Neural cell (in vitro differentiated cells): ENCODE measurements around the gene LTBP1. TPM values are rescaled to one million over a fixed set of nuclear protein-coding genes. Genes with fewer than 3 reads are reported as not detected.

ENCODE experiments used
- H2AFZ ChIP-seq: fragments of 200-600, 300-800 bp; sonication (generic), shearing (Covaris generic); 2 replicates; pipeline ENCODE4 v1.6.0; 2014; ENCODE audit warnings: low read depth, mild to moderate bottlenecking, antibody characterized with exemption, low read length, moderate library complexity
- H3F3A ChIP-seq: fragments of 200-600 bp; shearing (Covaris generic); 2 replicates; pipeline ENCODE4 v1.6.1; 2016; ENCODE audit warnings: mild to moderate bottlenecking, moderate library complexity, mixed read lengths, antibody characterized with exemption, low read length; ENCODE audit not compliant: insufficient read depth, poor library complexity, severe bottlenecking
- H3K27ac ChIP-seq: fragments of 200-600, 300-800 bp; sonication (generic), shearing (Covaris generic); 2 replicates; pipeline ENCODE4 v1.5.1; 2014; ENCODE audit warnings: mild to moderate bottlenecking, low read length, moderate library complexity
- H3K27me3 ChIP-seq: fragments of 300-800, 200-600 bp; sonication (generic), shearing (Covaris generic); 2 replicates; pipeline ENCODE4 v1.6.0; 2014; ENCODE audit warnings: mild to moderate bottlenecking, low read depth, low read length, moderate library complexity; ENCODE audit not compliant: insufficient read depth
- H3K36me3 ChIP-seq: fragments of 300-800, 200-600 bp; sonication (generic), shearing (Covaris generic); 2 replicates; pipeline ENCODE4 v1.5.1; 2014; ENCODE audit warnings: mild to moderate bottlenecking, antibody characterized with exemption, low read length, moderate library complexity; ENCODE audit not compliant: insufficient read depth
- H3K4me2 ChIP-seq: fragments of 300-800, 200-600 bp; sonication (generic), shearing (Covaris generic); 2 replicates; pipeline ENCODE4 v1.6.0; 2014; ENCODE audit warnings: mild to moderate bottlenecking, low read length
- H3K4me3 ChIP-seq: fragments of 300-800, 200-600 bp; sonication (generic), shearing (Covaris generic); 2 replicates; pipeline ENCODE4 v1.5.1; 2014; ENCODE audit warnings: mild to moderate bottlenecking, low read length, moderate library complexity
- H3K79me2 ChIP-seq: fragments of 200-600 bp; shearing (Covaris generic); replicated peaks from 2 replicates; pipeline ENCODE4 v1.6.0; 2014; ENCODE audit warnings: mild to moderate bottlenecking, low read length, moderate library complexity; ENCODE audit not compliant: insufficient read depth
- H3K9ac ChIP-seq: fragments of 300-800, 200-600 bp; sonication (generic), shearing (Covaris generic); 2 replicates; pipeline ENCODE4 v1.6.1; 2016; ENCODE audit warnings: mild to moderate bottlenecking, low read length, mixed read lengths
- H3K9me2 ChIP-seq: fragments of 200-600 bp; shearing (Covaris generic); 2 replicates; pipeline ENCODE4 v1.6.1; 2016; ENCODE audit warnings: mild to moderate bottlenecking, low read length, mixed read lengths; ENCODE audit not compliant: insufficient read depth
- H3K9me3 ChIP-seq: fragments of 200-600, 300-800 bp; sonication (generic), shearing (Covaris generic); 2 replicates; pipeline ENCODE4 v1.6.1; 2016; ENCODE audit warnings: mild to moderate bottlenecking, mixed run types, low read length, moderate library complexity, mixed read lengths
- H4K20me1 ChIP-seq: fragments of 200-600 bp; shearing (Covaris generic); 2 replicates; pipeline ENCODE4 v1.6.1; 2016; ENCODE audit warnings: mild to moderate bottlenecking, mixed run types; ENCODE audit not compliant: insufficient read depth
- CTCF ChIP-seq: fragments of 450-650 bp; IDR thresholded peaks from 2 replicates; pipeline ENCODE4 v1.5.1; 2014; ENCODE audit warnings: antibody characterized with exemption, mild to moderate bottlenecking, moderate library complexity; ENCODE audit not compliant: poor library complexity, severe bottlenecking
- EP300 ChIP-seq: fragments of 450-650 bp; conservative IDR thresholded peaks from 2 replicates; pipeline ENCODE4 v1.6.1; 2014; ENCODE audit warnings: antibody characterized with exemption, mild to moderate bottlenecking, moderate library complexity; ENCODE audit not compliant: poor library complexity, severe bottlenecking
- EZH2 ChIP-seq: fragments of 200-600, 300-800 bp; shearing (Covaris generic), sonication (generic); IDR thresholded peaks from 2 replicates; pipeline ENCODE4 v1.6.1; 2014; ENCODE audit warnings: antibody characterized with exemption, low read length, borderline replicate concordance, mild to moderate bottlenecking; ENCODE audit not compliant: insufficient read depth, poor library complexity, severe bottlenecking
- MXI1 ChIP-seq: fragments of 450-650 bp; conservative IDR thresholded peaks from 2 replicates; pipeline ENCODE4 v1.6.1; 2014; ENCODE audit warnings: antibody characterized with exemption, mild to moderate bottlenecking; ENCODE audit not compliant: poor library complexity, severe bottlenecking
- POLR2AphosphoS5 ChIP-seq: IDR thresholded peaks from 2 replicates; pipeline ENCODE4 v1.6.1; 2012
- RAD21 ChIP-seq: fragments of 450-650 bp; conservative IDR thresholded peaks from 2 replicates; pipeline ENCODE4 v1.6.1; 2014; ENCODE audit warnings: antibody characterized with exemption, mild to moderate bottlenecking, moderate library complexity
- REST ChIP-seq: IDR thresholded peaks from 2 replicates; pipeline ENCODE4 v1.6.1; 2012; ENCODE audit warnings: borderline replicate concordance
- SMC3 ChIP-seq: fragments of 450-650 bp; conservative IDR thresholded peaks from 2 replicates; pipeline ENCODE4 v1.6.1; 2014; ENCODE audit warnings: antibody characterized with exemption, mild to moderate bottlenecking, moderate library complexity; ENCODE audit not compliant: poor library complexity
- TAF1 ChIP-seq: IDR thresholded peaks from 2 replicates; pipeline ENCODE4 v1.6.1; 2012; ENCODE audit warnings: low read depth
- polyA plus RNA-seq: library from polyadenylated mRNA; depleted of rRNA; stranded (reverse); fragments of >200 nt; gene quantifications from 2 replicates; pipeline ENCODE4 v1.2.3, GENCODE V29; 2014

The LTBP1 gene
- polyA plus RNA-seq, 1 donor from 2014 or later, result 1.8 TPM

DNA sequence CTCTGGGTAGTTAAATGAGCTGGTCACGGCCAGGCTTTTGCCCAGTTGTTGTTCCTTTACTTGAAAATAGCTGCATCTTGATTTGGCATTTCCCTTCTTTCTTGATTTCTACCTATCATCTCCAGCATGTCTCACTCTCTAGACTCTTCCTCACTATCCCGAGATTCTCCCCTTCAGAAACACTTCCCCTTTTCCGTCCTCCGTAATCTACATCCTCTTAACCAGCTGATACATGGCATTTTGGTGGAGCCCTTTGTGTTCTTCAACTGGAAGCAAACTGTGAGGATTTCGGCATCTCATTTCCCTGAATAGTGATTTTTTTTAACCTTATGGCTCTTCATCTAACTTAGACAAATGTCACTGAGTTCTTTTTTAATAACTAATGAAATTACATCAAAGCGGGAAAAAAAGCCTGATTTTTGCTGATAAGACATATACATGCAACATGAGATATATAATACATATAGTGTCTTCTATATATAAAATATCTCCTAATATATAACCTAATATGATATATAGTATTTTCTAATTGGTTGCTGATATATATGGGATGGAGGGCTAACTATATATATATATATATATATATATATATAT is 309.5 kb downstream of the LTBP1 start:
- Histone ChIP-seq H3K9ac (no peak overlapping the region), H3F3A (no peaks in the 10 kb centered on the region), H2AFZ (no peak overlapping the region), H3K9me2 (no peaks in the 10 kb centered on the region), H3K9me3 (no peaks in the 10 kb centered on the region), H3K79me2 (no peaks in the 10 kb centered on the region), H3K4me3 (no peak overlapping the region), H3K4me2 (no peak overlapping the region), H3K27me3 (no peaks in the 10 kb centered on the region), H3K27ac (no peak overlapping the region), H4K20me1 (no peaks in the 10 kb centered on the region), H3K36me3 (no peaks in the 10 kb centered on the region)
- TF ChIP-seq EZH2 (no peak), CTCF (no peak), TAF1 (no peak), REST (no peak), EP300 (no peak), SMC3 (no peak), RAD21 (no peak), MXI1 (no peak), POLR2AphosphoS5 (no peak)

DNA sequence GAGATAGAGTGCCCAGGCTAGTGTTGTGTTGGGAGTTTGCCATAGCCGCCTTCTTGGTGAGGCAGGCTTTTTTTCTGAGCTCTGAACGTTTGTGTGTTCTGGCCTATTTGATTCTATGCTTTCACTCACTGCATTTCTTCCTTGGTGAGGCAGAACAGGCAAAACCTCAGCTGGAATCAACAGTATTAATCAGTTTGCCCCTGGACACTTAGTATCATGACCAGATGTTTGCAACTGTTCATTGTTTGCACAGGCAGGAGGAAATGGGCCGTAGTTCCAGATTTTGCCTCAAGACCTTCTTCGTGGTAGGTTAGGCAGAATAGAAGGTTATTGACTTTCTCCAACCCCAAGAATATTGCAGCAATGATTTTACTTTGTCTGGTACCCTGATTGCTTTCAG is 311.6 kb downstream of the LTBP1 start:
- Histone ChIP-seq H4K20me1 (no peaks in the 10 kb centered on the region), H3K27ac (no peak overlapping the region), H3F3A (no peaks in the 10 kb centered on the region), H3K79me2 (no peaks in the 10 kb centered on the region), H3K9me3 (no peaks in the 10 kb centered on the region), H3K4me2 (no peak overlapping the region), H3K36me3 (no peaks in the 10 kb centered on the region), H3K27me3 (no peaks in the 10 kb centered on the region), H3K9ac (no peak overlapping the region), H2AFZ (no peak overlapping the region), H3K4me3 (no peak overlapping the region), H3K9me2 (no peaks in the 10 kb centered on the region)
- no peak for TF ChIP-seq CTCF
- no peak for TF ChIP-seq EZH2
- no peak for TF ChIP-seq MXI1
- TF ChIP-seq POLR2AphosphoS5, result no peak
- TF ChIP-seq EP300, result no peak
- no peak for TF ChIP-seq REST
- no peak for TF ChIP-seq TAF1
- TF ChIP-seq RAD21, result no peak
- TF ChIP-seq SMC3, result no peak
